GM21529 (cell line): Measurements from ENCODE around the gene SEC23B.
A peak's percentile ranks its signal among the peaks of the same experiment; 100 is the strongest.

Source experiments
- ATAC-seq: cut with Tn5 transposase; IDR thresholded peaks from one replicate; pipeline ENCODE4 v1.9.1; 2021; ENCODE audit not compliant: unreplicated experiment

The SEC23B gene

GRCh38 chr20:18585134-18585533 lies 77.4 kb downstream of the SEC23B start:
- no peak for ATAC-seq

GRCh38 chr20:18587665-18588573 lies 80.2 kb downstream of the SEC23B start, which contains the start of gene DTD1:
TSS of gene DTD1 (plus strand) at chr20:18588054. CDS start at chr20:18588073, 19 bp downstream.
- ATAC-seq, result peak; percentile 92

DNA sequence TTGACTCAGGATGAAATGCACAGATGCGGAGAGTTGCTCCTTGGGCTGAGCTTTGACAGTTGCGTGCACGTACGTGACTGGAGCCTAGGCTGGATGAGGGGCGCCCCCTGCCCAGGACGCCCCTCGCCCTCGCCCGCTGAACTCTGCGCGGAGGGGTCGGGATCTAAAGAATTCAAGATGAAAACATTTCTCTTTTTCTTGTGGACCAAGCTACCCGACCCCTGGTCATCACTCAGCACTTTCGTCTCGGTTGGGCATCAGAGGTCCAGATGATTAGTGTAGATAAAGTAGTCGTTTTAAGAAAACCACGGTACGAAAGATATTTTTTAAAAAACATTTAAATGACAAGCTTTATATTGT lies 80.8 kb downstream of the SEC23B start:
- ATAC-seq, result peak; percentile 16

GRCh38 chr20:18589941-18590674 lies 82.4 kb downstream of the SEC23B start:
- ATAC-seq, result no peak

DNA sequence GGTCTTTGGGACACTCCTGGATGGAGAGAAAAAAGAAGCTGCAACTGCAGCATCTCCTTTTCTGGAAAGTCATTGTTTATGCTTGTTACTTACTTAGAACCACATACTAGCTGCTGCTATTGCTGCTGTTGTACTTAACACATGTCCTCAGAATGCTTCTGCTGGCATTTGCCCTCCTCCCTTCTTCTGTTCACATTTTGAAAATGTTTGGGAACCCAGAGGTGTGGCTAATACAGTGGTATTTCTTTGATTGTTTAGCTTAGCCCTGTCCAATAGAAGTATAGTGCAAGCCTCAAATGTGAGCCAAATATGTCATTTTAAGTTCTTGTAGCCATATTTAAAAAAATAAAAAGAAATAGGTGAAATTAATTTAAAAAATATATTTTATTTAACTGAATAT lies 88.5 kb downstream of the SEC23B start:
- no peak for ATAC-seq

DNA sequence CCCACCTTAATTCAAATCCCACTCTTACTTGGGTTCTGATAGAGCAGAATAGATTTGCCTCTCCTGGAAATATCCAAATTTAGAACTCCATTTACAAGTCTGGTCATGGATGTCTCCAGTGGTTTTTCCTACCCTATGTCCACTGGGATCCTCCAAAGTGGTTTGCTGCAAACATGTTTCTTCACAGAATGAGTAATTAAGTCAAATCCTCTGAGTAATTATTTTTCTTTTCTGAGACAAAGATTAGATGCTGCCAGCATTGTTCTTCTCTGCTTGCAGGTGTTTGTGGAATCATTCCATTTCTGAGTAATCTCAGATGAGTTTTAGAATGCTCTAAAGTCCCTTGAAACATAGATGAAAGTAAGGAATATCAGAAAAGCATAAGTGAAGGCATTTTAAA lies 102.0 kb downstream of the SEC23B start:
- no peak for ATAC-seq
